K562 (cell line): ENCODE measurements around the gene SORL1-AS1.

Experiments
- ATAC-seq: fragments of 200-7000 bp; cut with Tn5 transposase; 3 replicates; pipeline ENCODE4 v1.9.1; 2020; ENCODE audit warnings: moderate library complexity
- BruUV-seq: library from RNA; stranded (reverse); fragments of 400-500 nt; replicated peaks from 2 replicates; lab custom pipeline; 2021; lab: Mats Ljungman, UMichigan
- CTCF ChIA-PET: fragments of 300-600 bp; formaldehyde crosslinking; extraction: SDS; loops from one replicate; lab custom pipeline; 2021; ENCODE audit warnings: low intra/inter-chr PET ratio; lab: Yijun Ruan, JAX
- POLR2A ChIA-PET: fragments of 300-600, 350-650 bp; sonication (Branson Sonifier 250); formaldehyde crosslinking; extraction: SDS; loops from one replicate; lab custom pipeline; 2021; ENCODE audit warnings: antibody characterized with exemption, inconsistent platforms; lab: Yijun Ruan, JAX
- DNase-seq, 4 experiments: peaks; one replicate each; pipeline versions ENCODE4 v3.0.0 to v3.0.0-alpha.2; 2011 to 2018; ENCODE audit warnings: low spot score in 3 of 4, mixed read lengths in 3 of 4; ENCODE audit errors: extremely low read depth in 1 of 4
- FAIRE-seq: peaks from 2 replicates; lab custom pipeline; 2011; peaks lifted over from hg19 to GRCh38; lab: Jason Lieb, UNC
- H2AFZ ChIP-seq: 2 replicates; pipeline ENCODE4 v1.6.0; 2011; ENCODE audit warnings: low read depth, low read length, control low read depth, inconsistent platforms
- H3K27ac ChIP-seq: fragments of 200-600 bp; 3 replicates; pipeline ENCODE4 v1.8.0; 2011; ENCODE audit warnings: low read depth, mild to moderate bottlenecking, control low read depth, inconsistent platforms, low read length, moderate library complexity, mixed read lengths; ENCODE audit errors: extremely low read depth
- H3K27me3 ChIP-seq, 2 experiments: fragments of 300-600 bp in 1 of 2; 2 replicates in 1 of 2; 3 replicates in 1 of 2; pipeline versions ENCODE4 v1.6.0 to v1.8.0; 2011; ENCODE audit warnings: inconsistent platforms in 2 of 2, low read length in 2 of 2, mild to moderate bottlenecking in 1 of 2, mixed read lengths in 1 of 2, moderate library complexity in 1 of 2; ENCODE audit not compliant: control insufficient read depth in 2 of 2, insufficient read depth in 2 of 2
- H3K36me3 ChIP-seq: fragments of 300-600 bp; 3 replicates; pipeline ENCODE4 v1.8.0; 2011; ENCODE audit warnings: mild to moderate bottlenecking, low read length, inconsistent platforms; ENCODE audit not compliant: control insufficient read depth, insufficient read depth
- H3K4me1 ChIP-seq, 2 experiments: fragments of 200-600 bp in 1 of 2; replicated peaks in 1 of 2; 2 replicates in 1 of 2; 3 replicates in 1 of 2; pipeline versions ENCODE4 v1.5.1 to v1.8.0; 2011; ENCODE audit warnings: inconsistent platforms in 2 of 2, low read length in 2 of 2, mild to moderate bottlenecking in 1 of 2, mixed read lengths in 1 of 2, moderate library complexity in 1 of 2; ENCODE audit not compliant: control insufficient read depth in 2 of 2, insufficient read depth in 2 of 2
- H3K4me2 ChIP-seq: 2 replicates; pipeline ENCODE4 v1.6.1; 2011; ENCODE audit warnings: low read length, control low read depth, inconsistent platforms, mixed read lengths; ENCODE audit not compliant: insufficient read depth
- H3K4me3 ChIP-seq: fragments of 200-600 bp; sonication (generic), shearing (Covaris generic); 2 replicates; pipeline ENCODE4 v1.5.1; 2016; ENCODE audit warnings: control low read depth, inconsistent platforms
- H3K79me2 ChIP-seq: fragments of 200-600 bp; 3 replicates; pipeline ENCODE4 v1.8.0; 2011; ENCODE audit warnings: low read length, inconsistent platforms; ENCODE audit not compliant: control insufficient read depth, insufficient read depth
- H3K9ac ChIP-seq, 2 experiments: 2 replicates each; pipeline versions ENCODE4 v1.6.0 to v1.6.1; 2011; ENCODE audit warnings: low read depth in 2 of 2, low read length in 2 of 2, control low read depth in 1 of 2, inconsistent platforms in 1 of 2, mild to moderate bottlenecking in 1 of 2, mixed read lengths in 1 of 2; ENCODE audit not compliant: insufficient read depth in 1 of 2
- H3K9me1 ChIP-seq: one replicate; pipeline ENCODE4 v1.6.0; 2011; ENCODE audit warnings: inconsistent platforms, mild to moderate bottlenecking, low read length, moderate library complexity; ENCODE audit not compliant: control insufficient read depth, insufficient read depth
- H3K9me3 ChIP-seq: replicated peaks from 2 replicates; pipeline ENCODE4 v1.5.1; 2011; ENCODE audit warnings: low read depth, low read length, inconsistent platforms; ENCODE audit not compliant: control insufficient read depth, insufficient read depth
- H4K20me1 ChIP-seq: replicated peaks from 2 replicates; pipeline ENCODE4 v1.6.1; 2011; ENCODE audit warnings: low read length, inconsistent platforms, mixed read lengths; ENCODE audit not compliant: control insufficient read depth, insufficient read depth
- BRCA1 ChIP-seq, 2 experiments: fragments of 450-650 bp in 1 of 2; sonication (generic) in 1 of 2; formaldehyde crosslinking in 1 of 2; IDR thresholded peaks; 2 replicates each; pipeline versions ENCODE4 v1.5.0 to v1.6.1; 2017 to 2020; ENCODE audit warnings: mild to moderate bottlenecking in 1 of 2, missing genetic modification reagents in 1 of 2
- EHMT2 ChIP-seq: fragments of 450-650 bp; IDR thresholded peaks from 2 replicates; pipeline ENCODE4 v1.6.1; 2018; ENCODE audit warnings: antibody characterized with exemption
- FOSL1 ChIP-seq: fragments of 200-800 bp; sonication (Bioruptor generic); conservative IDR thresholded peaks from 2 replicates; pipeline ENCODE4 v1.6.1; 2016; ENCODE audit warnings: missing genetic modification characterization, missing compliant biosample characterization
- PREB ChIP-seq: sonication (generic); formaldehyde crosslinking; IDR thresholded peaks from 2 replicates; pipeline ENCODE4 v1.8.1; 2023; ENCODE audit warnings: mild to moderate bottlenecking, missing genetic modification reagents
- TRIM24 ChIP-seq, 2 experiments: fragments of 450-650 bp; IDR thresholded peaks; 2 replicates each; pipeline ENCODE4 v1.6.1; 2016
- ZBTB49 ChIP-seq: sonication (generic); formaldehyde crosslinking; IDR thresholded peaks from 2 replicates; pipeline ENCODE4 v1.8.0; 2022; ENCODE audit warnings: missing genetic modification reagents, mild to moderate bottlenecking, borderline replicate concordance
- ZNF436 ChIP-seq: fragments of 250-450, 450-650 bp; sonication (Bioruptor Pico); formaldehyde crosslinking; IDR thresholded peaks from 2 replicates; pipeline ENCODE4 v1.7.0; 2020; ENCODE audit warnings: mild to moderate bottlenecking
- WGBS: fragments of 100-300 bp; shearing (Covaris generic); methylation state at CpG from one replicate; pipeline ENCODE4 v1.1.6; 2016; ENCODE audit warnings: low coverage, mixed read lengths; ENCODE audit not compliant: insufficient coverage; ENCODE audit errors: missing lambda C conversion rate; 5-methylcytosine and 5-hydroxymethylcytosine counted together
- in situ Hi-C: fragments of 300-500 bp; cut with MboI; formaldehyde crosslinking; loops from 4 replicates; pipeline ENCODE4 v1.15.0; 2018; ENCODE audit warnings: inconsistent platforms, mixed read lengths
- intact Hi-C: fragments of 100-400 bp; cut with micrococcal nuclease; formaldehyde crosslinking; loops from 2 replicates; pipeline ENCODE4 v1.14.2; 2022
- TF ChIP-seq, protein P1 (sequence below), 2 experiments: fragments of 450-650 bp; IDR thresholded peaks; 2 replicates each; pipeline ENCODE4 v1.6.1; 2016; ENCODE audit warnings: mild to moderate bottlenecking in 2 of 2, borderline replicate concordance in 1 of 2, low read depth in 1 of 2, moderate library complexity in 1 of 2

The SORL1-AS1 gene

GRCh38 chr11:121469910-121470309 is 17.1 kb upstream of the SORL1-AS1 start (continued):
- TF ChIP-seq BRCA1 (IDR thresholded peaks at IDR 0.05) = no peak
- TF ChIP-seq BRCA1 (CRISPR knock-in tag; IDR thresholded peaks at IDR 0.05) = no peak
- TF ChIP-seq PREB (CRISPR knock-in tag) = no peak
- no peak for TF ChIP-seq ZNF436 (CRISPR knock-in tag)

DNA sequence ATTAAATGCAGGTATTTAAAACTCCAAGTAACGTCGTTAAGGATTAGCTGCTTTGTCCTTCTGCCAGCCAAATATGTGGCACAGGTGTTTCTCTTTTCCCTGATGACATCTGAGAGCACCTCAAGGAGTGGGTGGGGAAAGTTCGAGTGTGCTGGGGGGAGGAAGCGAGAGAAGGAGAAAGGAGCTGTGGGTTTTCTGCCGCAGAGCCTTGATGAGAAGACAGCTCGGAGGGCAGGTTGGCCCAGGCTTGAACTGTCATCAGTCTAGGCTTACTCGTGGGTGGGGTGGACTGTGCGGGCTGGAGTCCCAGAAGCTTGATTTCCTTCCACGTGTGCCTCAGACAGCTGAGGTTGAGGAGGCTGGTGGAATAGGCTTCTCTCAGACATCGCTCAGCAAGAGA is 15.2 kb upstream of the SORL1-AS1 start:
- ChIA-PET POLR2A (no interaction called here), CTCF (no interaction called here)
- Histone ChIP-seq H3K36me3 (no peaks in the 10 kb centered on the region), H3K9me3 (no peaks in the 10 kb centered on the region)
- no peak for ATAC-seq
- intact Hi-C loops = no loop called here
- TF ChIP-seq, protein P1, sequence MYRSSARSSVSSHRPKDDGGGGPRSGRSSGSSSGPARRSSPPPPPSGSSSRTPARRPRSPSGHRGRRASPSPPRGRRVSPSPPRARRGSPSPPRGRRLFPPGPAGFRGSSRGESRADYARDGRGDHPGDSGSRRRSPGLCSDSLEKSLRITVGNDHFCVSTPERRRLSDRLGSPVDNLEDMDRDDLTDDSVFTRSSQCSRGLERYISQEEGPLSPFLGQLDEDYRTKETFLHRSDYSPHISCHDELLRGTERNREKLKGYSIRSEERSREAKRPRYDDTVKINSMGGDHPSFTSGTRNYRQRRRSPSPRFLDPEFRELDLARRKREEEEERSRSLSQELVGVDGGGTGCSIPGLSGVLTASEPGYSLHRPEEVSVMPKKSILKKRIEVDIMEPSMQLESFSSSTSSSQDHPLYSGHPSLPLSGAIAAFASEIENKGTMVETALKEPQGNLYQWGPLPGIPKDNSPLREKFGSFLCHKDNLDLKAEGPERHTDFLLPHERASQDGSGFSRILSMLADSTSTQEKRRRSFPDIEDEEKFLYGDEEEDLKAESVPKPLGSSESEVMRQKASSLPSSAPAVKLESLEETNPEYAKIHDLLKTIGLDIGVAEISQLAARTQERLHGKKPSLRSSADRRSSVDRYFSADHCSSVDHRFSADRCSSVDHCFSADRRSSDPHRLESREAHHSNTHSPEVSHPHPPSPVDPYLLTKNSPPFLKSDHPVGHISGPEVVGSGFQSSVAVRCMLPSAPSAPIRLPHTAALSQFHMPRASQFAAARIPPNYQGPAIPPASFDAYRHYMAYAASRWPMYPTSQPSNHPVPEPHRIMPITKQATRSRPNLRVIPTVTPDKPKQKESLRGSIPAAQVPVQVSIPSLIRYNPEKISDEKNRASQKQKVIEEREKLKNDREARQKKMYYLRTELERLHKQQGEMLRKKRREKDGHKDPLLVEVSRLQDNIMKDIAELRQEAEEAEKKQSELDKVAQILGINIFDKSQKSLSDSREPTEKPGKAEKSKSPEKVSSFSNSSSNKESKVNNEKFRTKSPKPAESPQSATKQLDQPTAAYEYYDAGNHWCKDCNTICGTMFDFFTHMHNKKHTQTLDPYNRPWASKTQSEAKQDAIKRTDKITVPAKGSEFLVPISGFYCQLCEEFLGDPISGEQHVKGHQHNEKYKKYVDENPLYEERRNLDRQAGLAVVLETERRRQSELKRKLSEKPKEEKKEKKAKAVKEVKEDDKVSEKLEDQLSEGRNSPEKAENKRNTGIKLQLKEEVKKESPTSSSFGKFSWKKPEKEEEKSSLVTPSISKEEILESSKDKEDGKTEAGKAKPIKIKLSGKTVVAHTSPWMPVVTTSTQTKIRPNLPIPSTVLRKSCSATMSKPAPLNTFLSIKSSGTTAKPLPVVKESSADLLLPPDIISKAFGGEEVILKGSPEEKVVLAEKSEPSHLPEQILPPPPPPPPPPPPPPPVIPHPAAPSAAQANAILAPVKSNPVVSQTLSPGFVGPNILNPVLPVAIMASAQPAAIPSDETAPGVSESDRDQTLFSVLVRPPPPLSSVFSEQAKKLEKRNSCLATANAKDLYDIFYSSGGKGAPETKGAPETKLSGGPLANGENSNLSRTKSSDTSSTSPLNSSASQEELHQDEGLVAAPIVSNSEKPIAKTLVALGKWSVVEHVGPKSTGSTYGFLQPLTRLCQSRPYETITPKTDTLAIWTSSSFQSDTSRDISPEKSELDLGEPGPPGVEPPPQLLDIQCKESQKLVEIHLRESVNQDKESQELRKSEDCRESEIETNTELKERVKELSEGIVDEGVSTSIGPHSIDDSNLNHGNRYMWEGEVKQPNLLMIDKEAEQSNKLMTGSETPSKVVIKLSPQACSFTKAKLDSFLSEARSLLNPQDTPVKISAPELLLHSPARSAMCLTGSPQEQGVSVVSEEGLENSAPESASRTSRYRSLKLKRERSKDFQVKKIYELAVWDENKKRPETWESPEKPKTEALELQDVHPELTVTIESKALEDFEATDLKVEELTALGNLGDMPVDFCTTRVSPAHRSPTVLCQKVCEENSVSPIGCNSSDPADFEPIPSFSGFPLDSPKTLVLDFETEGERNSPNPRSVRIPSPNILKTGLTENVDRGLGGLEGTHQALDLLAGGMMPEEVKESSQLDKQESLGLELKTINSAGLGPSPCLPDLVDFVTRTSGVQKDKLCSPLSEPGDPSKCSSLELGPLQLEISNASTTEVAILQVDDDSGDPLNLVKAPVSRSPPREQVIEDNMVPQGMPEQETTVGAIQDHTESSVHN (IDR thresholded peaks at IDR 0.05; ENCODE audit: borderline replicate concordance in 1 of 2, low read depth in 1 of 2) = no peak
- TF ChIP-seq TRIM24 (IDR thresholded peaks at IDR 0.05) (no peak), FOSL1 (no peak), ZBTB49 (no peak), EHMT2 (no peak)
- TF ChIP-seq, all 486 proteins: peak for 0
- Histone ChIP-seq H3K27me3 (peaks cover 0 to 17% of the 10 kb centered on the region in 2 experiments; a peak in 2 of 5 replicates), H3K27ac (no peak overlapping the region), H3K79me2 (no peaks in the 10 kb centered on the region), H3K9ac (no peak overlapping the region), H4K20me1 (no peaks in the 10 kb centered on the region), H3K4me2 (no peak overlapping the region), H2AFZ (no peak overlapping the region), H3K4me3 (no peak overlapping the region), H3K9me1 (no peaks in the 10 kb centered on the region), H3K4me1 (no peaks in the 10 kb centered on the region; a peak in 1 of 5 replicates)
- DNase-seq = no peak
- in situ Hi-C loops = no loop called here
- 0% methylated on average over 7 of the region's 10 CpGs for WGBS
- no peak for FAIRE-seq
- BruUV-seq = no TSS peak
